HL-60 (cell line): ENCODE data around the gene FABP3.

Experiments
- DNase-seq, 2 experiments: peaks; one replicate each; pipeline ENCODE4 v3.0.0-alpha.2; 2010 to 2020; ENCODE audit warnings: low read depth in 1 of 2, low spot score in 1 of 2
- H3K27ac ChIP-seq: fragments of 250-450 bp; sonication (Bioruptor Pico); replicated peaks from 2 replicates; pipeline ENCODE4 v1.5.1; 2020; ENCODE audit warnings: mild to moderate bottlenecking, moderate library complexity
- H3K27me3 ChIP-seq: fragments of 250-450 bp; sonication (Bioruptor Pico); 2 replicates; pipeline ENCODE4 v1.5.1; 2021; ENCODE audit warnings: mild to moderate bottlenecking, moderate library complexity; ENCODE audit not compliant: insufficient read depth, poor library complexity, severe bottlenecking
- H3K4me3 ChIP-seq: replicated peaks from 2 replicates; pipeline ENCODE4 v1.5.1; 2011; ENCODE audit warnings: mild to moderate bottlenecking, control low read depth, low read length; ENCODE audit not compliant: insufficient read depth
- GABPA ChIP-seq: IDR thresholded peaks from 2 replicates; pipeline ENCODE4 v1.6.1; 2012; ENCODE audit warnings: low read depth
- POLR2AphosphoS5 ChIP-seq: IDR thresholded peaks from 2 replicates; pipeline ENCODE4 v1.6.1; 2012; ENCODE audit warnings: low read depth
- SPI1 ChIP-seq: IDR thresholded peaks from 2 replicates; pipeline ENCODE4 v1.6.1; 2012; ENCODE audit warnings: low read depth, mild to moderate bottlenecking, borderline replicate concordance
- long read RNA-seq: library from polyadenylated mRNA; unstranded; transcript quantifications from one replicate; pipeline ENCODE4 v2.0.0, GENCODE V29; 2020
- TF ChIP-seq, protein P1 (sequence below): IDR thresholded peaks from one replicate; pipeline ENCODE4 v1.5.1; 2011; ENCODE audit warnings: low read length, control low read depth, inconsistent platforms; ENCODE audit not compliant: insufficient read depth
- TF ChIP-seq, protein P2 (sequence below): IDR thresholded peaks from 2 replicates; pipeline ENCODE4 v1.6.1; 2012; ENCODE audit warnings: low read depth; ENCODE audit not compliant: insufficient replicate concordance

FABP3 gene
- long read RNA-seq, partial matches to known transcripts = 0 of 2 reads
- long read RNA-seq, other reads (novel, unspliced or antisense) = 2 of 2 reads

DNA sequence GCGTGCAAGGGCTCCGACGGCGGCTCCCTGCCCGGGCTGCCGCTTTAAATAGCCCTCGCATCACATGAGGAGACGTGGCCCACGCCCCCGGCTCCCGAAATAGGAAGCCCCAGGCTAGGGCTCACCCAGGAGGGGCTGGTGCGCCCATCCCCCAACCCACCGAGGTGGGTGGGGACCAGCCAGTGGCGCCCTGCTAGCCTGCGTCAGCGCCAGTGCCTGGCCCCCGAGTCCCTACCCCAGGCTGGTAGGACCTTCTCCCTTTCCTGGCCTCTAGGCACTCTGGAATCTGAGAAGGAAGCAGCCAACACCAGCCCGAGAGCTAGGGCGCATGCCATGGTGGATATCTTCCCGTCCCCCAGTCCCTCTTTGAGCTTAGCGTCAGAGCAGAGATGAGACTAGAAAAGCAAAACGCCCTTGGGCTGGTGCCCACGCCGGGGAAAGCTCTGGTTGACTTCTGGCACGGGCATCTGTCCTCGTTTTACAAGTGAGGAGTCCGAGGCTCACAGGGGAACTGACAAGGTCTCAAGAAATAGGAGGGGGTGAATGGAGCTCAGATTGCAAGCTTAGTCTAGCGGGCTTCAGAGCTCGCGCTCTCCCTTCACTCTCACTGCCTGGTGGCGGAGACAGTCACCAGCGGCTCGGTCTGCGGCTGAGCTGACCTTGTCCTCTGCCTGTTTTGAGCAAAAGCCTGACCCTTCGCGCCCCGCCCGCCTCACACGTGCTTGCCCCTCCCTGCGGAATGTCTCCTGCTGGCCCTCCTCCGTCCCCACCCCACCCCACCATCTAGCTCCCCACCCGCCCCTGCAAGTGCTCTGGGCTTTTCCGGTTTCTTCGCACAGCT is at the start of gene FABP3:
TSS of gene FABP3 (minus strand) at position 21 of the 841 bp plus-strand sequence. CDS start 62 bp downstream, outside the sequence.
- H3K27ac ChIP-seq = no peak within 1 kb of the TSS
- no peaks in the 10 kb centered on the region for H3K27me3 ChIP-seq
- no peak within 1 kb of the TSS for H3K4me3 ChIP-seq
- peak in 1 of 2 experiments; percentile 8 for DNase-seq
- no peak for TF ChIP-seq POLR2AphosphoS5
- TF ChIP-seq, protein P1, sequence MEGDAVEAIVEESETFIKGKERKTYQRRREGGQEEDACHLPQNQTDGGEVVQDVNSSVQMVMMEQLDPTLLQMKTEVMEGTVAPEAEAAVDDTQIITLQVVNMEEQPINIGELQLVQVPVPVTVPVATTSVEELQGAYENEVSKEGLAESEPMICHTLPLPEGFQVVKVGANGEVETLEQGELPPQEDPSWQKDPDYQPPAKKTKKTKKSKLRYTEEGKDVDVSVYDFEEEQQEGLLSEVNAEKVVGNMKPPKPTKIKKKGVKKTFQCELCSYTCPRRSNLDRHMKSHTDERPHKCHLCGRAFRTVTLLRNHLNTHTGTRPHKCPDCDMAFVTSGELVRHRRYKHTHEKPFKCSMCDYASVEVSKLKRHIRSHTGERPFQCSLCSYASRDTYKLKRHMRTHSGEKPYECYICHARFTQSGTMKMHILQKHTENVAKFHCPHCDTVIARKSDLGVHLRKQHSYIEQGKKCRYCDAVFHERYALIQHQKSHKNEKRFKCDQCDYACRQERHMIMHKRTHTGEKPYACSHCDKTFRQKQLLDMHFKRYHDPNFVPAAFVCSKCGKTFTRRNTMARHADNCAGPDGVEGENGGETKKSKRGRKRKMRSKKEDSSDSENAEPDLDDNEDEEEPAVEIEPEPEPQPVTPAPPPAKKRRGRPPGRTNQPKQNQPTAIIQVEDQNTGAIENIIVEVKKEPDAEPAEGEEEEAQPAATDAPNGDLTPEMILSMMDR = no peak

GRCh38 chr1:31421371-31422040 is 48.6 kb upstream of the FABP3 start:
- H3K27ac ChIP-seq = no peak overlapping the region
- TF ChIP-seq, protein P1 = peak; percentile 28
- TF ChIP-seq SPI1 = no peak
- H3K27me3 ChIP-seq = peaks cover 2% of the 10 kb centered on the region
- peak in 1 of 2 experiments; percentile 31 for DNase-seq
- no peak overlapping the region for H3K4me3 ChIP-seq

DNA sequence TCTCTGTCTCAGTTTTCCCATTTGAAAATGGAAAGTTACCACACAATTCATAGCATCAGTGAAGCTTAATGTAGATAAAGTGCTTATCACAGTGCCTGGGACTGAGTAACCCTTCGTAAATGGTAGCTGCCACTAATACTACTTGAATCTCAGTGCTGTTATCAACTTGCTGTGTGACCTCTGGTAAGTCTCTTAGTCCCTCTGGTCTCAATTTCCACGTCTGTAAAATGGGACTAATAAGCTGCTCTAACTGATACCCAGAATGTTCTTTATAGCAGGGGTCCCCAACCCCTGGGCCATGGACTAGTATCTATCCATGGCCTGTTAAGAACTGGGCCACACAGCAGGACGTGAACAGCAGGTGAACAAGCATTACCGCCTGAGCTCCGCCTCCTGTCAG is 47.8 kb upstream of the FABP3 start:
- H3K4me3 ChIP-seq = no peak overlapping the region
- no peak overlapping the region for H3K27ac ChIP-seq
- peaks cover 2% of the 10 kb centered on the region for H3K27me3 ChIP-seq
- TF ChIP-seq GABPA (no peak), SPI1 (no peak), POLR2AphosphoS5 (no peak)
- TF ChIP-seq, protein P2, sequence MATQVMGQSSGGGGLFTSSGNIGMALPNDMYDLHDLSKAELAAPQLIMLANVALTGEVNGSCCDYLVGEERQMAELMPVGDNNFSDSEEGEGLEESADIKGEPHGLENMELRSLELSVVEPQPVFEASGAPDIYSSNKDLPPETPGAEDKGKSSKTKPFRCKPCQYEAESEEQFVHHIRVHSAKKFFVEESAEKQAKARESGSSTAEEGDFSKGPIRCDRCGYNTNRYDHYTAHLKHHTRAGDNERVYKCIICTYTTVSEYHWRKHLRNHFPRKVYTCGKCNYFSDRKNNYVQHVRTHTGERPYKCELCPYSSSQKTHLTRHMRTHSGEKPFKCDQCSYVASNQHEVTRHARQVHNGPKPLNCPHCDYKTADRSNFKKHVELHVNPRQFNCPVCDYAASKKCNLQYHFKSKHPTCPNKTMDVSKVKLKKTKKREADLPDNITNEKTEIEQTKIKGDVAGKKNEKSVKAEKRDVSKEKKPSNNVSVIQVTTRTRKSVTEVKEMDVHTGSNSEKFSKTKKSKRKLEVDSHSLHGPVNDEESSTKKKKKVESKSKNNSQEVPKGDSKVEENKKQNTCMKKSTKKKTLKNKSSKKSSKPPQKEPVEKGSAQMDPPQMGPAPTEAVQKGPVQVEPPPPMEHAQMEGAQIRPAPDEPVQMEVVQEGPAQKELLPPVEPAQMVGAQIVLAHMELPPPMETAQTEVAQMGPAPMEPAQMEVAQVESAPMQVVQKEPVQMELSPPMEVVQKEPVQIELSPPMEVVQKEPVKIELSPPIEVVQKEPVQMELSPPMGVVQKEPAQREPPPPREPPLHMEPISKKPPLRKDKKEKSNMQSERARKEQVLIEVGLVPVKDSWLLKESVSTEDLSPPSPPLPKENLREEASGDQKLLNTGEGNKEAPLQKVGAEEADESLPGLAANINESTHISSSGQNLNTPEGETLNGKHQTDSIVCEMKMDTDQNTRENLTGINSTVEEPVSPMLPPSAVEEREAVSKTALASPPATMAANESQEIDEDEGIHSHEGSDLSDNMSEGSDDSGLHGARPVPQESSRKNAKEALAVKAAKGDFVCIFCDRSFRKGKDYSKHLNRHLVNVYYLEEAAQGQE = no peak
- TF ChIP-seq, protein P1 = no peak
- no peak for DNase-seq

DNA sequence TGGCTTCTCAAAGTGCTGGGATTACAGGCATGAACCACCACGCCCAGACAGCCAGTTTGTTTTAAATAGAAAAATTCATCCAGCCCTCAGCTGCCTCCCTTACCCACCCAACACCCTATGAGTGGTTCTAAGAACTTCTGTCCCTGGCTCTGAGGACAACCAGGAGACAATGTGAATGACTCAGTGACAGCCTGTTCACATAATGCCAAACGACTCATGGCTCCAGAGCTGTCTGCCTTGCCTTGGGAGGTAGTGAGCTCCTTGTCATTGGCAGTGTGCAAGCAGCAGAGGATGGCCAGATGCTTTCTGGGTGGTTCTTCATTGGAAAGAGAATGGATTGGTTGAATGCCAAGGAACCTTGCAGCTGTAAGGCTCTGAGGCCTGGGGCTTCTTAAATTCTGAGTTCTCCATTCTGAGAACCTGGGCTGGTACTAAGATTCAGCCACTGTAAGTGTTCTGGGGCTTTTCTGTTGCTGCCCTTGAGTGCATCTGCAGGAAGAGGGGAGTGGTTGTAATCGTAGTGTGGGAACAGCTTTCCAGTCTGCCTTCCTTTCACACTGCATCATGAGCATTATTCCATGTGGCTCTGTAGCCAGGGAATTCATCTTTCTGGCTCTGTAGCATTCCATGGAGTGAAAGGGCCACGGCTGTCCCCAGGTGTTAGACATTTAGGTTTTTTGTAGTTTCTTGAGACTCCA is 45.9 kb upstream of the FABP3 start:
- no peak overlapping the region for H3K27ac ChIP-seq
- H3K4me3 ChIP-seq = no peak overlapping the region
- peaks cover 12% of the 10 kb centered on the region for H3K27me3 ChIP-seq
- TF ChIP-seq SPI1 (no peak), GABPA (no peak)
- TF ChIP-seq, protein P1 = no peak
- TF ChIP-seq, protein P2 = no peak
- no peak for DNase-seq
